IPS DF 6.9 (cell line): ENCODE data around the gene CD200.
"Not testable (repeated sequence)": the region's sequence is repeated elsewhere in the genome, so short reads cannot be mapped to it uniquely, and the experiment has no call there.

Source experiments
- DNase-seq: peaks from one replicate; pipeline ENCODE4 v3.0.0-alpha.2; 2013; ENCODE audit warnings: low read depth, low spot score
- H3K27ac ChIP-seq: one replicate; pipeline ENCODE4 v1.5.1; 2013; ENCODE audit warnings: low read length, control low read depth
- H3K27me3 ChIP-seq: 2 replicates; pipeline ENCODE4 v1.6.1; 2013; ENCODE audit warnings: mild to moderate bottlenecking, low read length; ENCODE audit not compliant: control insufficient read depth, insufficient read depth
- H3K36me3 ChIP-seq: 2 replicates; pipeline ENCODE4 v1.6.1; 2013; ENCODE audit warnings: low read length; ENCODE audit not compliant: control insufficient read depth, insufficient read depth
- H3K4me1 ChIP-seq: 2 replicates; pipeline ENCODE4 v1.6.1; 2013; ENCODE audit warnings: low read length; ENCODE audit not compliant: control insufficient read depth, insufficient read depth
- H3K4me3 ChIP-seq: 2 replicates; pipeline ENCODE4 v1.5.1; 2013; ENCODE audit warnings: mild to moderate bottlenecking, low read length
- H3K9me3 ChIP-seq: 2 replicates; pipeline ENCODE4 v1.6.1; 2013; ENCODE audit warnings: low read length, inconsistent platforms; ENCODE audit not compliant: control insufficient read depth, insufficient read depth
- WGBS: extraction: QIAGEN DNeasy Blood & Tissue Kit; methylation state at CpG from one replicate; pipeline ENCODE4 v1.1.7; 2013; ENCODE audit warnings: mixed read lengths, missing lambda C conversion rate; ENCODE audit not compliant: insufficient read length, insufficient coverage; 5-methylcytosine and 5-hydroxymethylcytosine counted together

CD200 gene

GRCh38 chr3:112375117-112375516, 42.2 kb downstream of the CD200 start:
- no peaks in the 10 kb centered on the region for H3K27me3 ChIP-seq
- no peak overlapping the region for H3K27ac ChIP-seq
- H3K9me3 ChIP-seq = no peaks in the 10 kb centered on the region
- WGBS = no CpG with 5 or more reads among the region's 1 CpG
- DNase-seq = no peak
- H3K36me3 ChIP-seq = no peaks in the 10 kb centered on the region
- no peak overlapping the region for H3K4me3 ChIP-seq
- no peaks in the 10 kb centered on the region for H3K4me1 ChIP-seq

GRCh38 chr3:112376241-112376911, 43.4 kb downstream of the CD200 start:
- Histone ChIP-seq H3K36me3 (no peaks in the 10 kb centered on the region), H3K9me3 (no peaks in the 10 kb centered on the region), H3K4me1 (no peaks in the 10 kb centered on the region), H3K27me3 (no peaks in the 10 kb centered on the region), H3K27ac (no peak overlapping the region), H3K4me3 (no peak overlapping the region)
- WGBS = no CpG with 5 or more reads among the region's 5 CpGs
- DNase-seq = no peak

DNA sequence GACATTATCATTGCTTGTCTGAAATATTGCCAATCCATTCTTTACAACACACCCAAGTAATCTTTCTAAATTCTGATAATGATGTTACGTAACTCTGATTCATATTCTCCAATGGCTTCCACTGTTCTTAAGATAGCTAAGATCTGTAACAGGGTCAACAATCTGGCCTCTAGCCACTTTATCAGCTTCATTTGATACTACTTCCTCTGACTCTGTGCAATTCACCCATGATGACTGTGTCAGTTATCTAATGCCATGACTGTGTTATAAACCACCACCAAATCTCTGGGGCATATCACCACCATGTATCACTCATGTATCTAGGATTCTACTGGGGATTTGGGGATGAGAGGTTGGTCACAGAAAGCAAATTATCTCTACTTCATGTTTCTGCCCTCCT, 44.0 kb downstream of the CD200 start:
- Histone ChIP-seq H3K27me3 (no peaks in the 10 kb centered on the region), H3K4me3 (no peak overlapping the region), H3K9me3 (no peaks in the 10 kb centered on the region), H3K27ac (no peak overlapping the region), H3K36me3 (no peaks in the 10 kb centered on the region), H3K4me1 (no peaks in the 10 kb centered on the region)
- no peak for DNase-seq
- no CpG with 5 or more reads among the region's 1 CpG for WGBS

DNA sequence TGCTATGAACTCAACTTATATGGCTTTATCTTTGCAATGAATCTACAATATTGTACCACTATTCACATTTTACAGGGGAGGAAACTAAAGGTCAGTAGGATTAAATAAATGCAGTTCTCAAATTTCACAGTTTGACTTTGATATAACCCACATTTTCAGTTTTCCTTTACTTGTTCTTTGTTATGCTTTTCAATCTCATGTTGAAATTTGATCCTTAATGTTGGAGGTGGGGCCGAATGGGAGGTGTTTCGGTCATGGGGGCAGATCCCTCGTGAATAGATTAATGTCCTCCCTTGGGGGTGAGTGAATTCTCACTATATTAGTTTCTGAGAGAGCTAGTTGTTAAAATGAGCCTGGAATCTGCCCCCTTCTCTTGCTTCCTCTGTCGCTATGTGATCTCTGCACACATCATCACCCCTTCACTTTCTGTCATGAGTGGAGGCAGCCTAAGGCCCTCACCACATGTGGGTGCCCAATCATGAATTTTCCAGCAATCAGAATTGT, 44.7 kb downstream of the CD200 start:
- Histone ChIP-seq H3K27me3 (no peaks in the 10 kb centered on the region), H3K4me3 (no peak overlapping the region), H3K27ac (no peak overlapping the region), H3K4me1 (no peaks in the 10 kb centered on the region), H3K9me3 (no peaks in the 10 kb centered on the region), H3K36me3 (no peaks in the 10 kb centered on the region)
- no CpG with 5 or more reads among the region's 4 CpGs for WGBS
- no peak for DNase-seq

- not testable (repeated sequence) for H3K9me3 ChIP-seq, H3K27ac ChIP-seq, H3K27me3 ChIP-seq, DNase-seq, H3K4me1 ChIP-seq, H3K4me3 ChIP-seq, H3K36me3 ChIP-seq
- WGBS = no CpG with 5 or more reads among the region's 4 CpGs
Measured at GRCh38 chr3:112378347-112378746, 45.4 kb downstream of the CD200 start.

DNA sequence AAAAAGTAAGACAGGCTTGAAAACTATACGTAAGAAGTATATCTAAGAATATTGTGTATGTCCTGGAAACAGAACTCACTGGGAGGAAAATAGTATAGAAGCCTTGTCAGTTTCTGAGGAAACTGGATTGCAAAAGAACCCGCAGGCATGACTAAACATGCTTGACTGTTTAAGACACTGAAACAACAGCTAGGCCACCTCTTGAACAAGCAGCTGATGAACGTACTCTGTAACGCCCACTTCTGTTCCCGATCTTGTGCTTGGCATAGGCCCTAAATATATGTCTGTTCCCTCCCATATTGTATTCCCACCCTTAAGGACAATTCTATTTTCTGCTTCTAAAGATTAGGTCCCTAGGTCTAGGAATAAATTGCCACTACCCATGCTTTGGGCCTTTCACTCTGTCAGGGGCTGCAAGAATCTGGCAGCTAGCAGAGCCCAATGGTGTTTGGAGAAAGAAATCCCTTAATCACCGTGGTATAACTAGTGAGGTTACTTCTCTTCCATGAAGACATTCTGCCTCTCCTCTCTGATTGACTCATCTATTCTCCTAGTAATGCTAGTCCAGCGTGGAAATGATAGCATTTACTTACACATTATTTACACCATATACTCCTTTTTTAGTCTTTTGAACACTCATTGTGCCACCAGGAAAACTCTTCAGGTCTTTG, 46.2 kb downstream of the CD200 start:
- H3K9me3 ChIP-seq = no peaks in the 10 kb centered on the region
- WGBS = no CpG with 5 or more reads among the region's 7 CpGs
- no peaks in the 10 kb centered on the region for H3K4me1 ChIP-seq
- H3K36me3 ChIP-seq = no peaks in the 10 kb centered on the region
- H3K4me3 ChIP-seq = no peak overlapping the region
- no peak for DNase-seq
- no peak overlapping the region for H3K27ac ChIP-seq
- no peaks in the 10 kb centered on the region for H3K27me3 ChIP-seq

- Histone ChIP-seq H3K9me3 (no peaks in the 10 kb centered on the region), H3K36me3 (no peaks in the 10 kb centered on the region), H3K27me3 (no peaks in the 10 kb centered on the region), H3K4me3 (no peak overlapping the region), H3K27ac (no peak overlapping the region), H3K4me1 (no peaks in the 10 kb centered on the region)
- WGBS = no CpG with 5 or more reads among the region's 7 CpGs
- no peak for DNase-seq
Measured at GRCh38 chr3:112381673-112382542, 49.0 kb downstream of the CD200 start.

- no peaks in the 10 kb centered on the region for H3K9me3 ChIP-seq
- no peaks in the 10 kb centered on the region for H3K4me1 ChIP-seq
- no CpG with 5 or more reads among the region's 7 CpGs for WGBS
- H3K27me3 ChIP-seq = no peaks in the 10 kb centered on the region
- no peaks in the 10 kb centered on the region for H3K36me3 ChIP-seq
- H3K4me3 ChIP-seq = no peak overlapping the region
- H3K27ac ChIP-seq = no peak overlapping the region
- no peak for DNase-seq
Measured at GRCh38 chr3:112382543-112383160, 49.7 kb downstream of the CD200 start.

GRCh38 chr3:112384769-112385168, 51.8 kb downstream of the CD200 start:
- Histone ChIP-seq H3K9me3 (no peaks in the 10 kb centered on the region), H3K4me1 (no peaks in the 10 kb centered on the region), H3K4me3 (no peak overlapping the region), H3K36me3 (no peaks in the 10 kb centered on the region), H3K27me3 (no peaks in the 10 kb centered on the region), H3K27ac (no peak overlapping the region)
- DNase-seq = no peak

DNA sequence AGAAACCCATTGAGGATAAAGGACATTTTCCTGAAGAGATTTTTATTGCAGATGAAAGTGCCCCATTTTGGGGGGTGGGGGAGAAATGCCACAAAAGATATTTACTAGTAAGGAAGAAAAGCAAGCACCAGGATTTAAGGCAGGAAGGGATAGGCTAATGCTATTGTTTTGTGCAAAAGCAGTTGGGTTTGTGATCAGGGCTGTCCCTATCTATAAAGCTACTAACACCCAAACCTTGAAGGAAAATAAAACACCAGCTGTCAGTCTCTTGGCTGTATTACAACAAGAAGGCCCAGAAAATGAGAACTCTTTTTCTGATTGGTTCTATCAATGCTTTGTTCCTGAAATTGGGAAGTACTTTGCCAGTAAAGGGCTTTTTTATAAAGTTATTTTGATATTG, 56.0 kb downstream of the CD200 start:
- H3K27me3 ChIP-seq = no peaks in the 10 kb centered on the region
- no peaks in the 10 kb centered on the region for H3K9me3 ChIP-seq
- H3K27ac ChIP-seq = no peak overlapping the region
- H3K4me1 ChIP-seq = peaks cover 1% of the 10 kb centered on the region; the same call in 1 of the 2 replicates
- no peaks in the 10 kb centered on the region for H3K36me3 ChIP-seq
- H3K4me3 ChIP-seq = no peak overlapping the region
- DNase-seq = no peak
